Neural progenitor cell (in vitro differentiated cells): ENCODE measurements around the gene ASB10. TPM values are rescaled to one million over a fixed set of nuclear protein-coding genes. Genes with fewer than 3 reads are reported as not detected.

Experiments used
- DNase-seq: peaks from one replicate; pipeline ENCODE4 v3.0.0-alpha.2; 2016; ENCODE audit warnings: low spot score
- H2AFZ ChIP-seq: fragments of 200-600 bp; sonication (generic); replicated peaks from 2 replicates; pipeline ENCODE4 v1.6.1; 2016; ENCODE audit warnings: antibody characterized with exemption
- H3F3A ChIP-seq: fragments of 200-600 bp; sonication (generic); 2 replicates; pipeline ENCODE4 v1.6.1; 2016; ENCODE audit warnings: antibody characterized with exemption, low read depth
- H3K27ac ChIP-seq: fragments of 200-600 bp; sonication (generic); 2 replicates; pipeline ENCODE4 v1.5.1; 2016; ENCODE audit warnings: mild to moderate bottlenecking
- H3K27me3 ChIP-seq: fragments of 200-600 bp; sonication (generic); 2 replicates; pipeline ENCODE4 v1.6.1; 2016; ENCODE audit warnings: mild to moderate bottlenecking, moderate library complexity
- H3K36me3 ChIP-seq: fragments of 200-600 bp; sonication (generic); 2 replicates; pipeline ENCODE4 v1.5.1; 2016
- H3K4me1 ChIP-seq: fragments of 200-600 bp; sonication (generic); 2 replicates; pipeline ENCODE4 v1.6.1; 2016; ENCODE audit warnings: mixed run types
- H3K4me2 ChIP-seq: fragments of 200-600 bp; sonication (generic); 2 replicates; pipeline ENCODE4 v1.6.1; 2016
- H3K4me3 ChIP-seq: fragments of 200-600 bp; sonication (generic); 2 replicates; pipeline ENCODE4 v1.5.1; 2016
- H3K79me2 ChIP-seq: fragments of 200-600 bp; sonication (generic); 2 replicates; pipeline ENCODE4 v1.6.1; 2016; ENCODE audit warnings: low read depth
- H3K9ac ChIP-seq: fragments of 200-600 bp; sonication (generic); 2 replicates; pipeline ENCODE4 v1.6.1; 2016
- H3K9me3 ChIP-seq: fragments of 200-600 bp; sonication (generic); 2 replicates; pipeline ENCODE4 v1.5.1; 2016; ENCODE audit warnings: low read depth
- H4K20me1 ChIP-seq: fragments of 200-600 bp; sonication (generic); 2 replicates; pipeline ENCODE4 v1.6.1; 2016; ENCODE audit warnings: low read depth
- H3K27ac Mint-ChIP-seq: 3 replicates; pipeline ENCODE4 v1.8.0; 2021; ENCODE audit warnings: mixed read lengths
- H3K27me3 Mint-ChIP-seq: 2 replicates; pipeline ENCODE4 v1.8.0; 2022; ENCODE audit warnings: low read depth, mild to moderate bottlenecking, inconsistent platforms, moderate library complexity, mixed read lengths; ENCODE audit not compliant: insufficient read depth
- H3K36me3 Mint-ChIP-seq: 3 replicates; pipeline ENCODE4 v1.8.0; 2021; ENCODE audit warnings: mixed read lengths
- H3K4me1 Mint-ChIP-seq: 3 replicates; pipeline ENCODE4 v1.8.0; 2021; ENCODE audit warnings: mixed read lengths
- H3K4me3 Mint-ChIP-seq: 3 replicates; pipeline ENCODE4 v1.8.0; 2021; ENCODE audit warnings: mild to moderate bottlenecking, moderate library complexity, mixed read lengths
- H3K9me3 Mint-ChIP-seq: 3 replicates; pipeline ENCODE4 v1.8.0; 2020; ENCODE audit warnings: mixed read lengths
- CTCF ChIP-seq: fragments of 200-600 bp; sonication (generic); IDR thresholded peaks from 2 replicates; pipeline ENCODE4 v1.5.1; 2017; ENCODE audit warnings: antibody characterized with exemption, mild to moderate bottlenecking
- EZH2 ChIP-seq: fragments of 200-600 bp; sonication (generic); IDR thresholded peaks from 2 replicates; pipeline ENCODE4 v1.6.1; 2017; ENCODE audit warnings: antibody characterized with exemption, mild to moderate bottlenecking, moderate library complexity
- EZH2phosphoT487 ChIP-seq: fragments of 200-600 bp; sonication (generic); IDR thresholded peaks from 2 replicates; pipeline ENCODE4 v1.6.1; 2017; ENCODE audit warnings: antibody characterized with exemption
- total RNA-seq: library from RNA; depleted of rRNA; stranded (reverse); fragments of >200 nt; gene quantifications from 2 replicates; pipeline ENCODE4 v1.2.3, GENCODE V29; 2015; ENCODE audit warnings: low replicate concordance

Gene ASB10
- total RNA-seq, 1 donor from 2014 or later, result not detected

GRCh38 chr7:151141855-151142685, 45.0 kb downstream of the ASB10 start:
- Histone ChIP-seq H3K27ac (no peak overlapping the region), H3K4me1 (peaks cover 32% of the 10 kb centered on the region), H3K36me3 (no peaks in the 10 kb centered on the region), H3F3A (peaks cover 7% of the 10 kb centered on the region), H3K4me3 (no peak overlapping the region), H2AFZ (no peak overlapping the region), H3K79me2 (no peaks in the 10 kb centered on the region), H4K20me1 (peaks cover 25% of the 10 kb centered on the region), H3K9ac (no peak overlapping the region), H3K27me3 (no peaks in the 10 kb centered on the region), H3K4me2 (no peak overlapping the region), H3K9me3 (no peaks in the 10 kb centered on the region)
- Mint-ChIP-seq H3K27ac (no peak overlapping the region), H3K9me3 (no peaks in the 10 kb centered on the region), H3K4me3 (no peak overlapping the region), H3K4me1 (peaks cover 10% of the 10 kb centered on the region), H3K36me3 (peaks cover 20% of the 10 kb centered on the region), H3K27me3 (peaks cover 2% of the 10 kb centered on the region)
- TF ChIP-seq EZH2, result no peak
- TF ChIP-seq EZH2phosphoT487, result no peak
- TF ChIP-seq CTCF, result no peak
- DNase-seq, result no peak

GRCh38 chr7:151141311-151141854, 45.7 kb downstream of the ASB10 start:
- no peak overlapping the region for H3K4me3 Mint-ChIP-seq
- no peak for TF ChIP-seq EZH2
- no peak for TF ChIP-seq CTCF
- no peak for TF ChIP-seq EZH2phosphoT487
- Histone ChIP-seq H3K4me3 (no peak overlapping the region), H3K9ac (no peak overlapping the region), H4K20me1 (peaks cover 26% of the 10 kb centered on the region), H3K9me3 (no peaks in the 10 kb centered on the region), H3K27me3 (no peaks in the 10 kb centered on the region), H2AFZ (no peak overlapping the region), H3K27ac (no peak overlapping the region), H3F3A (peaks cover 13% of the 10 kb centered on the region), H3K4me1 (peaks cover 37% of the 10 kb centered on the region), H3K4me2 (no peak overlapping the region), H3K36me3 (no peaks in the 10 kb centered on the region), H3K79me2 (no peaks in the 10 kb centered on the region)
- peaks cover 23% of the 10 kb centered on the region for H3K36me3 Mint-ChIP-seq
- H3K4me1 Mint-ChIP-seq, result peaks cover 12% of the 10 kb centered on the region
- no peaks in the 10 kb centered on the region for H3K9me3 Mint-ChIP-seq
- H3K27me3 Mint-ChIP-seq, result peaks cover 2% of the 10 kb centered on the region
- no peak overlapping the region for H3K27ac Mint-ChIP-seq
- no peak for DNase-seq

GRCh38 chr7:151140826-151141225, 46.2 kb downstream of the ASB10 start:
- H3K36me3 ChIP-seq, result no peaks in the 10 kb centered on the region
- Mint-ChIP-seq H3K4me1 (peaks cover 14% of the 10 kb centered on the region), H3K27me3 (peaks cover 2% of the 10 kb centered on the region), H3K9me3 (no peaks in the 10 kb centered on the region), H3K4me3 (no peak overlapping the region), H3K36me3 (peaks cover 25% of the 10 kb centered on the region), H3K27ac (no peak overlapping the region)
- H3K27ac ChIP-seq, result no peak overlapping the region
- H3K9me3 ChIP-seq, result no peaks in the 10 kb centered on the region
- H3K27me3 ChIP-seq, result no peaks in the 10 kb centered on the region
- peaks cover 26% of the 10 kb centered on the region for H4K20me1 ChIP-seq
- H3K9ac ChIP-seq, result no peak overlapping the region
- H3K4me1 ChIP-seq, result peaks cover 37% of the 10 kb centered on the region
- H3F3A ChIP-seq, result peaks cover 13% of the 10 kb centered on the region
- H3K4me2 ChIP-seq, result no peak overlapping the region
- no peak for DNase-seq
- H3K79me2 ChIP-seq, result no peaks in the 10 kb centered on the region
- no peak overlapping the region for H3K4me3 ChIP-seq
- no peak overlapping the region for H2AFZ ChIP-seq
- TF ChIP-seq EZH2phosphoT487, result no peak
- TF ChIP-seq CTCF, result no peak
- no peak for TF ChIP-seq EZH2
